HG03565 (cell line): ENCODE data around the gene COPS7A.
A peak's percentile ranks its signal among the peaks of the same experiment; 100 is the strongest.
"Not testable (repeated sequence)": the region's sequence is repeated elsewhere in the genome, so short reads cannot be mapped to it uniquely, and the experiment has no call there.

Experiments used
- ATAC-seq: cut with Tn5 transposase; IDR thresholded peaks from one replicate; pipeline ENCODE4 v1.9.1; 2021; ENCODE audit warnings: mild to moderate bottlenecking, moderate library complexity; ENCODE audit not compliant: unreplicated experiment

The COPS7A gene

DNA sequence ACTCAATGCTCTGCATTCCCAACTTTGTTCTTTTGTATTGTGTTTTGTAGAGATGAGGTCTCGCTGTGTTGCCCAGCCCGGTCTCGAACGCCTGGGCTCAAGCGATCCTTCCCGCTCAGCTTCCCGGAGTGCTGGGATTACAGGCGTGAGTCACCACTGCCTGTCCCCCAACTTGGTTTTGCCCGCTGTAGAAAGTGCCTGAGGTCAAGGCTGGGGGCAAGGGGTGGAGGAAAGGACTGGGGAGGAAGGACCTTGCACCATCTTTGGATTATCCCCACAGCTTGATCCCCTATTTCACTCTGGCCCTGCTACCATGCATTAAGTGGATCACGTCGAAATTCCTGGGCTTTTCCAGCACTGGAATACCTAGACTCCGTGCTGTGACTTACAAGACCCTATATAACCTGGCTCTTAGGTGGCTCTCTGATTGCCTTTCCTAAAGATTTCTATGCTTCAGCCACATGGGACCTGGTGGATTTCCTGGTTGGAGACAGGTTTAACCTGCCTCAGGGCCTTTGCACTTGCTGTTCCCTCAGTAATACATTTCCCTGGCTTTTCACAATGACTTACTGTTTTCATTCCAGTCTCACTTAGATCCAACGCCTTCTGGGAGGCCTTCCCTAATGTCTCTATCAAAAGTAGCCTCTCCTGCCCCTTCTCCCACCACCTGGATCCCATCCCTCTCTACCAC is 22.6 kb upstream of the COPS7A start:
- ATAC-seq, result no peak

DNA sequence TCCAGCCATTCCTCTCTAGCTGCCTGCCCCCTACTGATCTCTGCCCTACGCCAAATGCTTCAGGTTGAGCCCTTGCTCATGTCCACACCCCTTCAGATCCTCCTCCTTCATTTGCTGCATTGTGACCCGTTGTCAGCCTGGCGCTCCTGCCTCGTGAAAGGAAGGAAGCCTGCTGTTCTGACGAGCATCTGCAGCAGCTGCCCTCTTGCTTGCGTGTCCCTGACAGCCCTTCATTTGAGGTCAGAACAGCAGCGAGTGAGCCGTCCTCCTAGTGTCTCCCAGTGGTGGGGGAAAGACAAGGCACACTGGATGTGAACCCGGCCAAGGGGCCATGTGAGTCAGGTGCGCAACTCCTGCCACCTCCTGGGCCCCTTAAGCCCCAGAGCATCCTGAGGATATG is 20.2 kb upstream of the COPS7A start:
- ATAC-seq, result no peak

DNA sequence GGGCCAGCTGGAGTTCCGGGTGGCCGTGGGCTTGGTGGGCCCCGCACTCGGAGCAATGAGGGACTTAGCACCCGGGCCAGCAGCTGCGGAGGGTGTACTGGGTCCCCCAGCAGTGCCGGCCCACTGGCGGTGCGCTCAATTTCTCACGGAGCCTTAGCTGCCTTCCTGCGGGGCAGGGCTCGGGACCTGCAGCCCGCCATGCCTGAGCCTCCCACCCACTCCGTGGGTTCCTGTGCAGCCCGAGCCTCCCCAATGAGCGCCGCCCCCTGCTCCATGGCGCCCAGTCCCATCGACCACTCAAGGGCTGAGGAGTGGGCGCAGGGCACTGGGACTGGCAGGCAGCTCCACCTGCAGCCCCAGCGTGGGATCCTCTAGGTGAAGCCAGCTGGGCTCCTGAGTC is 15.5 kb upstream of the COPS7A start:
- ATAC-seq, result not testable (repeated sequence)

DNA sequence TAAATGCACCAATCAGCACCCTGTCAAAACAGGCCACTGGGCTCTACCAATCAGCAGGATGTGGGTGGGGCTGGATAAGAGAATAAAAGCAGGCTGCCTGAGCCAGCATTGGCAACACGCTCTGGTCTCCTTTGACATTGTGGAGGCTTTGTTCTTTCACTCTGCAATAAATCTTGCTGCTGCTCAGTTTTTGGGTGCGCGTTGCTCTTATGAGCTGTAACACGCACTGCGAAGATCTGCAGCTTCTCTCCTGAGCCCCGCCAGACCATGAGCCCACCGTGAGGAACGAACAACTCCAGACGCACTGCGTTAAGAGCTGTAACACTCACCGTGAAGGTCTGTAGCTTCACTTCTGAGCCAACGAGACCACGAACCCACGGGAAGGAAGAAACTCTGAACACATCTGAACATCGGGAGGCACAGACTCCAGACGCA is 14.9 kb upstream of the COPS7A start:
- no peak for ATAC-seq

DNA sequence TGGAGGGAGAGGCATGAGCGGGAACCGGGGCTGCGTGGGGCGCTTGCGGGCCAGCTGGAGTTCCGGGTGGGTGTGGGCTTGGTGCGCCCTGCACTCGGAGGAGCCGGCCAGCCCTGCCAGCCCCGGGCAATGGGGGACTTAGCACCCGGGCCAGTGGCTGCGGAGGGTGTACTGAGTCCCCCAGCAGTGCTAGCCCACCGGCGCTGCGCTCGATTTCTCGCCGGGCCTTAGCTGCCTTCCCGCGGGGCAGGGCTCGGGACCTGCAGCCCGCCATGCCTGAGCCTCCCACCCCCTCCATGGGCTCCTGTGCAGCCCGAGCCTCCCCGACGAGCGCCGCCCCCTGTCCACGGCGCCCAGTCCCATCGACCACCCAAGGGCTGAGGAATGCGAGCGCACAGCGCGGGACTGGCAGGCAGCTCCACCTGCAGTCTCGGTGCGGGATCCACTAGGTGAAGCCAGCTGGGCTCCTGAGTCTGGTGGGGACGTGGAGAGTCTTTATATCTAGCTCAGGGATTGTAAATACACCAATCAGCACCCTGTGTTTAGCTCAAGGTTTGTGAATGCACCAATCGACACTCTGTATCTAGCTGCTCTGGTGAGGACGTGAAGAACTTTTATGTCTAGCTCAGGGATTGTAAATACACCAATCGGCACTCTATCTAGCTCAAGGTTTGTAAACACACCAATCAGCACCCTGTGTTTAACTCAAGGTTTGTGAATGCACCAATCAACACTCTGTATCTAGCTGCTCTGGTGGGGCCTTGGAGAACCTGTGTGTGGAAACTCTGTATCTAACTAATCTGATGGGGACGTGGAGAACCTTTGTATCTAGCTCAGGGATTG is 7.6 kb upstream of the COPS7A start:
- ATAC-seq, result not testable (repeated sequence)

DNA sequence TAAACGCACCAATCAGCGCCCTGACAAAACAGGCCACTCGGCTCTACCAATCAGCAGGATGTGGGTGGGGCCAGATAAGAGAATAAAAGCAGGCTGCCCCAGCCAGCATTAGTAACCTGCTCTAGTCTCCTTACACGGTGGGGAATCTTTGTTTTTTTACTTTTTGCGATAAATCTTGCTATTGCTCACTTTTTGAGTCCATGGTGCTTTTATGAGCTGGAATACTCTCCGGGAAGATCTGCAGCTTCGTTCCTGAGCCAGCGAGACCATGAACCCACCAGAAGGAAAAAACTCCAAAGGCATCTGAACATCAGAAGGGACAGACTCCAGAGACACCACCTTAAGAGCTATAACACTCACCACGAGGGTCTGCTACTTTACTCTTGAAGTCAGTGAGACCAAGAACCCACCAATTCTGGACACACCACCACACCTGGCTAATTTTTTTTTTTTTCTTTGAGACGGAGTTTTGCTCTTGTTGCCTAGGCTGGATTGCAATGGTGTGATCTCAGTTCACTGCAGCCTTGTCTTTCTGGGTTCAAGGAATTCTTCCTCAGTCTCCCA is 6.9 kb upstream of the COPS7A start:
- ATAC-seq, result no peak

DNA sequence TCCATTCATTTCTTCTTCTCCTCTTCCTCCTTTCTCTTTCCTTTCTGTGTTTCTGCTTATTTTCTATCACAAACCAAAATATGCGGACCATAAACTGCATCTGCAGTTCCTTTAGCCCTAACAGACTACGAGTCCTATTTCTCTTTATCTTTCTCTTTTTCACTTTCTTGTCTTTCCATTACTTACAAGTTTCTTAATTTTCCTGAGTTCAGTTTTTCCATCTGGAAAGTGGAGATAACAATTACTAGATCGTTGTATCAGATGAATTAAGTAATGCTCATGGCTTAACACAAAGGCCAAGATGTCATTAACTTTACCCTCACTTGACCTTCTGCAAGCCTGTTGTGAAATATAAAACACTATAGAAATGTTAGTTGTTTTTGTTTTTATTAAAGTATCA is 983 bp upstream of the COPS7A start:
- ATAC-seq, result no peak

DNA sequence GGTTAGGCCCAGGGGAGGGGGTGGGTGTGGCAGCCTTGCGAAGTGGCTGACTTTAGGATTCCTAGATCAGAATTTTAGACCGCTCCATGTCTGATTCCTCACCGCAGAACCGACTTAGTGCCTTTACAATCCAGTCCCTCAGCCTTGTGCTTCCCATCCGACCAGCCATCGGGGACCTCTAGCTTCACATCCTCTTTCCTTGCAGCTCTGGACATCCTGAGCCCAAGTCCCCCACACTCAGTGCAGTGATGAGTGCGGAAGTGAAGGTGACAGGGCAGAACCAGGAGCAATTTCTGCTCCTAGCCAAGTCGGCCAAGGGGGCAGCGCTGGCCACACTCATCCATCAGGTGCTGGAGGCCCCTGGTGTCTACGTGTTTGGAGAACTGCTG is 557 bp downstream of the COPS7A start:
- peak; percentile 12 for ATAC-seq

DNA sequence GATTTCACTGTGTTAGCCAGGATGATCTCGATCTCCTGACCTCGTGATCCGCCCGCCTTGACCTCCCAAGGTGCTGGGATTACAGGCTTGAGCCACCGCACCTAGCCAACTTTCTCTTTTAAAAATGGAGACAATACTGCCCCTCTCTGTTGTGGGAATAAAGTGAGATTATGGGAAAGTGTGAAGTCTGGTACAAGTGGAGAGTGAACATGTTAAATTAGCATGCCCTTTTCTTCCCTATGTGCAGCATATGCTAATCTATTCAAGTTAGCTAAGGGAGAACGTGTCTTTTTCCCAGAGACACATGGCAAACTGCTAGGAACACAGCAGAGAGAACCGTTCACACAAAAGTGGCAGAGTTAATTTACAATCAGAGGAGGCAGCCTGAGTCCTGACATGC is 1.5 kb downstream of the COPS7A start:
- ATAC-seq, result no peak

DNA sequence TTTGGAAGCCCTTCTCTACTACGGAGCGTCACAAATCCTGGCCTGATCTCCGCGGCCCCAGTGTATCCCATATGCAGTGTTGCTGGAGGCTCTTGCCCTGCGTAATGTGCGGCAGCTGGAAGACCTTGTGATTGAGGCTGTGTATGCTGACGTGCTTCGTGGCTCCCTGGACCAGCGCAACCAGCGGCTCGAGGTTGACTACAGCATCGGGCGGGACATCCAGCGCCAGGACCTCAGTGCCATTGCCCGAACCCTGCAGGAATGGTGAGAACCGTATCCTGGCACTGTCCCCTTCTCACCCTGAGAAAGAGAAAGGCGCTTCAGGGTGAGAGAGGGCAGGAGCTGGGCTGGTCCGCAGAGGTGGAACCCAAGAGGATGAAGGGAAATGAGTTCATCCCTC is 5.3 kb downstream of the COPS7A start:
- ATAC-seq, result no peak

DNA sequence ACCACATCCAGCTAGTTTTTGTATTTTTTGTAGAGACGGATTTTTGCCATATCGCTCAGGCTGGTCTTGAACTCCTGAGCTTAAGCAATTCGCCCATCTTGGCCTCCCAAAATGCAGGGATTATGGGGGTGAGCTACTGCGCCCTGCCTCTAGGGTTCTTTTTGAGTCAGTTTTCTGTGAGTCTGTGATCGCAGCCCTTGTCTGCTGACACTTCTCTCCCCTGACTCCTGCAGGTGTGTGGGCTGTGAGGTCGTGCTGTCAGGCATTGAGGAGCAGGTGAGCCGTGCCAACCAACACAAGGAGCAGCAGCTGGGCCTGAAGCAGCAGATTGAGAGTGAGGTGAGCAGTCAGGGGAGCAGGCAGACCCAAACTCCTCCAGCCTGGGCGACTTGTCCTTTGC is 6.3 kb downstream of the COPS7A start:
- ATAC-seq, result no peak

DNA sequence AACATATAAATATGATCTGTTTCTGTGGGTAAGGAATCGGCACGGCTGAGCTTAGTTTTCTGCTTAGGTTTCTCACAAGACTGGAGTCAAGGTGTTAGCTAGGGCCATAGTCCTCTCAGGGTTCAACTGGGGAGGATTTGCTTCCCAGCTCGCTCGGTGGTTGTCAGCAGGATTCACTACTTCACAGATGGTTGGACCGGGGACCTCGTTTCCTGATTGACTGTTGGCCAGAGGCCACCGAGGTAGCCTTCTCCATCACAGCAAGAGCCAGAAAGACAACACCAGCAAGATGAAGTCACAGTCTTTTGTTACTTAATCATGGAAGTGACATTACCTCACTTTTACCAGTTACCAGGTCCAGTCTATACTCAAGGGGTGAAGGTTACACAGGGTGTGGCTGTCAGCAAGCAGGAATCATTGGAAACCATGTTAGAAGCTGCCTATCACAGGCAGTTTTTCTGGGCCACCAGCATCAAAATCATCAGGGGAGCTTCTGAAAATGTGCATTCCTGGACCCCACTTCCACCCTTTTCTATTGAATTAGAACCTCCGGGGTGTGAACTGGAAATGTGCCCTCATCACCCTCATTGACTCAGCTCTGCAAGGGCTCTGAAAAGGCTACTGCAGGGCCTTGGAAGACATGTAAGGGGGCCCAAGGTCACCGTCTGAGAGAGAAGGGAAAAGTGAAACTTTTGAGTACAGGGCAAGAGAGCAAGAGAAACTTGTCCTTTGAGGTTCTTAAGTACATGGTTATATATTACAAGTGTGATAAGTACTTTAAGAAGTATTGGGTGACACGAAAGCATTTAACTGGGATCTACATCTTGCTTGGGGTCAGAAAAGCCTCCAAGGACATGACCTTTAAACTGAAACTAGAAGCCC is 10.9 kb downstream of the COPS7A start:
- no peak for ATAC-seq

DNA sequence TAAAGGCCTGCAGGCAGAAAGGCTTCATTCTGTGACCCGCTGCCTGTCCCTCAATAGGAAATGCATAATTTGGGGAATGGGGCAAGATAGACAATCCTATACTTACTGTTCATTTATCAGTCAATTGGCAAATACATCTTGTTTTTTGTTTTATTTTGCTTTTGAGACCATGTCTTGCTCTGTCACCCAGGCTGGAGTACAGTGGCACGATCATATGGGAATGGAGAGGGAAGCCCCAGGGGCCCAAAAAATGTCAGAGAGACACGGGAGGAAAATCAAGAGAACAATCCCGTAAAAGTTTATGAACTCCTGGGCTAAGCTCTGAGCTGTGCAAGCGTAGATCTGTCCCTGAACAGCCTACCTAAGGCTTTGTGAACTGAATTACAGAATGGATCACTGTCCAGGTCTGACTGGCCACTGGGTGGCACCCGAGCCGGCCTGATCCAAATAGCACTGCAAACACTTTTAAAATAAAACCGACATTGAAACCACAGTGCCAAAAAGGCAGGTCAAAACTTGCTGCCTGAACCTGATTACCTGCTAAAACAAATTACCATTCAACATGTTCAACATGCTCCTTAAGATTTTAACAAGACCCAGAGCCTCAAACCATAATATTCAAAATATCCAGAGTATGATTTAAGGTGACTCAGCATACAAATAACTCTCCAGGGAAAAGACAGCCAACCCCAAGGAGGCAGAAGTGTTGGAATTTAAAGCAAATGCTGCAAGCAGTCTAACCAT is 11.8 kb downstream of the COPS7A start:
- no peak for ATAC-seq

DNA sequence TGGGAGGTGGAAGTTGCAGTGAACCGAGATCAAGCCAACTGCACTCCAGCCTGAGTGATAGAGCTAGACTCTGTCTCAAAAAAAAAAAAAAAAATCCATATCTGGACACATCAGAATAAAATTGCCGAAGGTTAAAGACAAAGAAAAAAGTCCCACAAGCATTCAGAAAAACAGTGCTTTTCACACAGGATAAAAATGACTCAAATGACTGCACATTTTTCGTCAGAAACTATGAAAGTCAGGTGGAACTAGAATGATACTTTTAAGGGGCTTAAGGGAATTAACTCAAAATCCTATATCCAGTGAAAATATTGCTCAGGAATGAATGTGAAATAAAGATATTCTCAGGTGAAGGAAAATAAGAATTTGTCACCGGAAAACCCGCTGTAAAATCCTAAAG is 12.9 kb downstream of the COPS7A start:
- no peak for ATAC-seq

DNA sequence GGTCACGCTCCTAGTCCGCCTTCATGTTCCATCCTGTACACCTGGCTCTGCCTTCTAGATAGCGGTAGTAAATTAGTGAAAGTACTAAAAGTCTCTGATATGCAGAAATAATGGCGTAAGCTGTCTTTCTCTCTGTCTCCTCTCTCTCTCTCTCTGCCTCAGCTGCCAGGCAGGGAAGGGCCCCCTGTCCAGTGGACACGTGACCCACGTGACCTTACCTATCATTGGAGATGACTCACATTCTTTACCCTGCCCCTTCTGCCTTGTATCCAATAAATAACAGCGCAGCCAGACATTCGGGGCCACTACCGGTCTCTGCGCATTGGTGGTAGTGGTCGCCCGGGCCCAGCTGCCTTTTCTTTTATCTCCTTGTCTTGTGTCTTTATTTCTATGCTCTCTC is 18.2 kb downstream of the COPS7A start:
- ATAC-seq, result not testable (repeated sequence)

DNA sequence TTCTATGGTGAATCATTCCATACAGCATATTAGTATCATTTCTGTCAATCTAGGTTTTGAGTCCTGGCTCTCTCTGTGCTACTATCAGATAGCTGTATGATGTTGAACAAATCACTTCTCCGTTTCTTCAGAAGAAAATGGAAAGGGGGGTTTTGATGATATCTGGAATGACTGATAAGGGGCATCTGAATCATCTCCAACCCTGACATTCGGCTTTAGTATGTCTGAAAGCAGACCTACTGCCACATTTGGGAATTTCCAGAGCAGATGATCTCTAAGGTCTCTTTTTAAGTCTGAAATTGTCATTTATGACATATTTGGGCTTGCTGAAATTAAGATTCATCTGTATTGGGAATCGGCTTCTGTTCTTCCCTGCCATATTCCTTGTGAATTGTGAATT is 19.0 kb downstream of the COPS7A start:
- no peak for ATAC-seq

DNA sequence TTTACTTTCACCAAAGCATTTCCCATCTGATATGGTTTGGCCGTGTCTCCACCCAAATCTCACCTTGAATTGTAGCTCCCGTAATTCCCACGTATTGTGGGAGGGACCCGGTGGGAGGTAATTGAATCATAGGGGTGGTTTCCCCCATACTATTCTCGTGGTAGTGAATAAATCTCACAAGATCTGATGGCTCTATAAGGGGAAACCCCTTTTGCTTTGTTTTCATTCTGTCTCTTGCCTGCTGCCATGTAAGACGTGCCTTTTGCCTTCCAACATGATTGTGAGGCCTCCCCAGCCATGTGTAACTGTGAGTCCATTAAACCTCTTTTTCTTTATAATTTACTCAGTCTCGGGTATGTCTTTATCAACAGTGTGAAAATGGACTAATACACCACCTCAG is 19.5 kb downstream of the COPS7A start:
- not testable (repeated sequence) for ATAC-seq

DNA sequence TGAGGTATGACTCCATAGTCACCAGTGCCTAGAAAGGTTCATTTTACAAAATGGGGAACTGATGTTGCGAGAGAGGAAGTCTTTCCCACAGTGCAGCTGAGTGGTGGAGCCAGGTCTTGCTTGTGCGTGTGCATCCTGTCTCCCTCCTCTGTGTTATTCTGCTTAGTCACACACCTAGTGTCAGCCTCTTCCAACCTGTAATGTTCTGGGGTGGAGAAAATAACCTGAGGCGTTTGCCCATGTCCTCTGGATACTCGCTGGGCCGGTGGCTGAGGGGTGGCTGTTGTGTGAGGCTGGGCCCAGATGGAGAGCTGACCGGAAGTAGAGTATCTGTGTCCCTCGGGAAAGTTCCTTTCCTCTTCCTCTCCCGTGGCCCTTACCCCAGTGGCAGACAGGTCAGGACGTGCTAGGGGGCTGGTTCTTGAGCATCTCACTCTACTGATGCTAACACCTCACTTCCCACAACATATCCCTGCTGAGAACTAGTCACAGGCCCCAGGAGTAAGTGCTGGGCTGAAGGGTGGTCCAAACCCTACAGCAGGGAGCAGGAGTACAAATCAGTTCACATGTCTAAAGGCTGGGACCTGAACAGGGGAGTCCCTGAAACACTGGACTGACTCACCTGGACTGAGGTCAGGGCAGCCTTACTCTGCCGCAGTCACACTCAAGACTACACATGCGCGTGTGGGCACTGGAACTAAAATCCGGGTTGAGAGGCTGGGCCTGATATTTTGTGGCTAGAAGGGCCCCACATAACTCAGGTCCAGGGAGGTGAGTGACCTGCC is 22.1 kb downstream of the COPS7A start:
- no peak for ATAC-seq

DNA sequence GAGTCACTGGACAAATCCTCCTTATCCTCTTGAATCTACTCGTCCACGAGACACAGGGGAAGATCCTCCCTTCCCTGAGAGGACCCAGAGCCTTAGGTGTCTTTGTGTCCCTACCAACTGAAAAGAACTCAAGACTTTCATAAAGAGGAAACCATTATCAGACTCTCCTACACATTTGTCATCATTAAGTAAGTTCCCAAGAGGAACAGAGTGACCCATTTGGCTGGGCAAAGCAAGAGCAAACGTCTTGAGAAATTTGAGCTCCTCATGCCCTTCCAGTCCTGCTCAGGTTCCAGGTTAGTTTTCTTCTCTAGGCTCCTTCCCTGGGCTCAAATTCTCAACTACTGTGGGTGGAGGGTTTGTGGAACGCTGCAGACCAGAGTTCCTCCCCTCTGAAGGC is 23.4 kb downstream of the COPS7A start:
- ATAC-seq, result no peak

DNA sequence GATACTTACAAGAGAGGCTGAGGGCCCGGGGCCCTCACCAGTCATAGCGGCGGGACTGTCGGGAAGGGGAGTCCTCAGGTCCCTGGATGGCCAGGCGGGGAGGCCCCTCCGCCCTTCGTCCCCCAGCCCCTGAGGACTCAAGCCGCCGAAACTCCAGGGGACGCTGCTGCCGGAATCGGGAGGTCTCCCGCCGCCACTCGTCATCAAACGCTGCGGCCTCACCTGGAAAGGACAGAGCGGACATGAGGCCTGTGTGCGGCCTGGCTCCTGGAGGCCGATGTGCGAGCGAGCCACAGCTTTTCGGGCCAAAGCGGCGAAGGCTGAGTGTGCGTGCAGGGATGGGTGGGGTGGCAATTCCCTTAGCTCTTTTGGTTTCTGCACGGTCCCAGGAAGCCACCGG is 24.9 kb downstream of the COPS7A start:
- ATAC-seq, result no peak
